ENCODE measurements around the gene ASPHD2. TPM values are rescaled to one million over a fixed set of nuclear protein-coding genes. Genes with fewer than 3 reads are reported as not detected.

The ASPHD2 gene
- polyA plus RNA-seq, 1 of the 3 experiments (the other 2 are of a cell fraction): 2.2 TPM

GRCh38 chr22:26401726-26402125, 27.3 kb upstream of the ASPHD2 start (continued):
- no peak for TF ChIP-seq FOXM1 (IDR thresholded peaks at IDR 0.05; ENCODE audit: low read depth)
- TF ChIP-seq USF1 (IDR thresholded peaks at IDR 0.05; ENCODE audit: borderline replicate concordance, low read depth): no peak
- TF ChIP-seq JUND (IDR thresholded peaks at IDR 0.05): no peak
- TF ChIP-seq CTCF (IDR thresholded peaks at IDR 0.05): no peak
- no peak for TF ChIP-seq TEAD4 (IDR thresholded peaks at IDR 0.05; ENCODE audit: borderline replicate concordance, insufficient read depth)
- no peak for TF ChIP-seq NRF1 (IDR thresholded peaks at IDR 0.05; ENCODE audit: low read depth, low read length)
- TF ChIP-seq ZBTB33 (IDR thresholded peaks at IDR 0.05; ENCODE audit: borderline replicate concordance, low read depth): no peak
- TF ChIP-seq RFX5 (IDR thresholded peaks at IDR 0.05; ENCODE audit: low read length): no peak
- no peak for TF ChIP-seq IRF3 (IDR thresholded peaks at IDR 0.05; ENCODE audit: low read depth, low read length)
- TF ChIP-seq YY1 (IDR thresholded peaks at IDR 0.05; ENCODE audit: low read depth): no peak
- no peak for TF ChIP-seq GABPA (IDR thresholded peaks at IDR 0.05; ENCODE audit: low read depth)
- no peak for TF ChIP-seq FOSL2 (IDR thresholded peaks at IDR 0.05; ENCODE audit: borderline replicate concordance, low read depth)

GRCh38 chr22:26404851-26405421, 24.1 kb upstream of the ASPHD2 start:
- TF ChIP-seq RFX5 (IDR thresholded peaks at IDR 0.05; ENCODE audit: low read length): no peak
- TF ChIP-seq SMC3 (IDR thresholded peaks at IDR 0.05; ENCODE audit: low read depth, low read length): no peak
- TF ChIP-seq RXRA (IDR thresholded peaks at IDR 0.05; ENCODE audit: borderline replicate concordance, low read depth): no peak
- TF ChIP-seq ELF1 (IDR thresholded peaks at IDR 0.05): no peak
- TF ChIP-seq RCOR1 (IDR thresholded peaks at IDR 0.05; ENCODE audit: low read length): no peak
- no peak for TF ChIP-seq MEF2A (IDR thresholded peaks at IDR 0.05; ENCODE audit: borderline replicate concordance, low read depth)
- ChIA-PET CTCF (interaction anchor here (0.7 to 7.3 kb wide), 5 partner anchors 10 to 260 kb away, joined by 3 to 62 read pairs (median 5); no protein-coding TSS in a partner anchor), POLR2A (interaction anchor here (0.6 kb wide), 1 partner anchor 74 kb away, joined by 5 read pairs; no protein-coding TSS in a partner anchor)
- no peak overlapping the region for H3K9ac ChIP-seq
- H3K36me3 ChIP-seq (replicated peaks in 1 of 2; ENCODE audit: control insufficient read depth in 1 of 2, insufficient read depth in 2 of 2, low read length in 1 of 2): no peaks in the 10 kb centered on the region
- H3K27ac ChIP-seq (ENCODE audit: low read depth in 2 of 2, low read length in 1 of 2): no peak overlapping the region
- no peaks in the 10 kb centered on the region for H4K20me1 ChIP-seq (ENCODE audit: insufficient read depth)
- H3K27me3 ChIP-seq (ENCODE audit: insufficient read depth): no peaks in the 10 kb centered on the region; the same call in 1 of the 2 replicates
- H3K79me2 ChIP-seq (ENCODE audit: insufficient read depth): no peaks in the 10 kb centered on the region
- no peaks in the 10 kb centered on the region for H3F3A ChIP-seq (replicated peaks; ENCODE audit: insufficient read depth)
- H3K9me3 ChIP-seq: no peaks in the 10 kb centered on the region
- peaks cover 0 to 7% of the 10 kb centered on the region in 2 experiments; a peak in 1 of 4 replicates for H3K4me1 ChIP-seq (ENCODE audit: control insufficient read depth in 1 of 2, insufficient read depth in 2 of 2, low read depth in 1 of 2, low read length in 1 of 2)
- no peaks in the 10 kb centered on the region for H3K9me2 ChIP-seq
- DNase-seq: no peak
- no peak overlapping the region for H2AFZ ChIP-seq (ENCODE audit: low read depth)
- WGBS (ENCODE audit: low lambda C conversion rate): 50% methylated on average over 6 of the region's 6 CpGs
- no peak overlapping the region for H3K4me2 ChIP-seq
- H3K4me3 ChIP-seq (ENCODE audit: low read depth in 2 of 2, low read length in 1 of 2): no peak overlapping the region

All from SK-N-SH (cell line).